GM11168 (cell line): ENCODE results near the gene OGFR.

Experiments
- in situ Hi-C: fragments of 300-500 bp; cut with MboI; formaldehyde crosslinking; loops from one replicate; pipeline ENCODE4 v1.12.0; 2022; ENCODE audit warnings: low sequenced_read_pairs; ENCODE audit not compliant: unreplicated experiment

The OGFR gene

DNA sequence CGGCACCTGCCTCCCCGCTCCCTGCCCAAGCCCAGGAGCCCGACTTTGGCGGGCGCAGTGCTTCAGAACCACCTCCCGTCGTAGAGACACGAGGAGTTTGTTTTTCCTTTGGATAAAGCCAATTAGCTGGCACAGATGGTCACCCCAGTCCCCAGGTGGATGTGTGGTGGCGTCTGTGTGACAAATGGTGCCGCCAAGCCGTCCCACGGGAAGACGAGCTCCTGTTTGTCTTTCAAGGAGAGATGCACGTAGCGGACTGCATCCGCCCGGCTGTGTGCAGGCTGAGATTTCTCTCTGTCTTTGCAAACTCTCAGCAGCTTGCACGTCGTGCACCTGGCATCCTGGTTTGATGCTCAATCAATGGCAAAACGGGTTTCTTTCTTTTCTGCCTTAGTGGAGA lies 24.4 kb upstream of the OGFR start:
- in situ Hi-C loops, result no loop called here

DNA sequence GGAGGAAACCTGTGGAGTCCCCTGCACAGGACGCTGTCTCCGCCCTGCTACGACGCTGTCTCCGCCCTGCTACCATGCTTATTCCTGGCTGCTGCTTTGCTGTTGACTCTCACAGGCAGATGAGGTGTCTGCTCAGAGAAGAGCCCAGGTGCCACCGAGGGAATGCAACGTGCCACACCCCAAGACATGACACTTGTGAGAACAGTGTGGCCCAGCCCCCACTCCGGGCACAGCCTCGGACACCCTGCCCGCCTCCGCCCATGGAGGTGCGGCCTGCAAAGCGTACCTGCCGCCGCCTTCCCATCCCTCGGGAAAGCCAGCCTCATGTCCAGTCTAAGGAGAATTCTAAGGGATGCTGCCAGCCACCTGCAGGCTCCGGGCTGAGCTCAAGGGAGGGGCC lies 23.9 kb upstream of the OGFR start:
- in situ Hi-C loops, result no loop called here

DNA sequence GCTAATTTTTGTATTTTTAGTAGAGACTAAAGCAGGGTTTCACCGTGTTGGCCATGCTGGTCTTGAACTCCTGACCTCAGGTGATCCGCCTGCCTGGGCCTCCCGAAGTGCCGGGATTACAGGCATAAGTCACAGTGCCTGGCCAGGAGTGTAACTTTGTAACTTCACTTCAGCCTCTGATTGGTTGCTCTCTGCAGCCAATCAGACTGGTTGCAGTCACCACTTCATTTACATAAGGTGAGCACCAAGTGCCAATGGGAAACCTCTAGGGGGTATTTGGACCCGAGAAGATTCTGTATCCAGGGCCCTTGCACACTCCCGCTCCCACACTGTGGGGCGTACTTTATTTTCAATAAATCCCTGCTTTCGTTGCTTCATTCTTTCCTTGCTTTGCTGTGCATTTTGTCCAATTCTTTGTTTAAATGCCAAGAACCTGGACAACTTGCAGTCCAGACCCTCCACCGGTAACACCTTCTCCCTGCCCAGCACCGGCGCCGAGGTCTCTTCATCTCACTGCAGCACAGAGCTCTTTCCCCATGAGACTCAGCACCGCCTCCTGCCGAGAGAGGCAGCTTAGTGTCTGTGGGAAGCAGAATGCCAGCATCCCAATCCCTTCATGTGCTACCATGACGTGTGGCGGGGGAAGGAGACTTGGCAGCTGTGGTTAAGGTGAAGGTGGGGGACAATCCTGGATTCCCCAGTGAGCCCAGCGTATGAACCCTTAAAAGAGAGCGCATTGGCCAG lies 22.3 kb upstream of the OGFR start:
- in situ Hi-C loops, result no loop called here

DNA sequence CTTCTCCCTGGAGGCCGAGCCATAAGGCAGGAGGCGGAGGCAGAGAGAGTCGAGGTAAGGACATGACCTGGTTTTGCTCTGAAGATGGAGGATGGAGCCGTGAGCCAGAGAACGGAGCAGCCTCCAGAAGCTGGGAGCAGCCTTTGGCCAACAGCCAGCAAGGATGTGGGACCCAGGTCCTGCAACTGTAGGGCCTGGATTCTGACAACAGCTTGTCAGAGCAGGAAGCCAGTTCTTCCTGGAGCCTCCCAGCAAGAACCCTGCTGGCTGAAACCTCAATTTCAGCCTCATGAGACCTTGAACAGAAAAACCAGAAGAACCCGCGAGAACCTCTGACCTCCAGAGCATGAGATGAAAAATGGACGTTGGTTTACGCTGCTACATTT lies 21.7 kb upstream of the OGFR start:
- in situ Hi-C loops, result no loop called here

DNA sequence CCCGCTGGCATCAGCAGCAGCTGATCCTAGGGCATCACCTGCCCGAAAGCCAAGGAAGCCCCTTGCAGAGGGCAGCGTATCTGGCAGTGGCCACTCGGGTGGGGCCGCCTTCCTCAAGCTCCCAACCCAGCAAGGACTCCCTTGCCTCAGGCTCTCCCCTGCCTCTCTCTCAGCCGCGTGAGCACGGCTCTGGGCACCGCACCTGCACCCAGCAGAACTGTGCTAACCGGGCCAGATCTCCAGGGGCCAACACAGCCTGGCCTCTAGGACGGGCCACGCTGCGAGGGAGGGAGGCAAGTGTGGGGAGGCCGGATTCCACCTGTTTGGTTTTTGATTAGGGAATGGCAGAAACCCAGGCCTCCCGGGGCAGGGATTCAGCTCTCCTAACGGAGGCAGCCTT lies 20.1 kb upstream of the OGFR start:
- in situ Hi-C loops, result no loop called here

DNA sequence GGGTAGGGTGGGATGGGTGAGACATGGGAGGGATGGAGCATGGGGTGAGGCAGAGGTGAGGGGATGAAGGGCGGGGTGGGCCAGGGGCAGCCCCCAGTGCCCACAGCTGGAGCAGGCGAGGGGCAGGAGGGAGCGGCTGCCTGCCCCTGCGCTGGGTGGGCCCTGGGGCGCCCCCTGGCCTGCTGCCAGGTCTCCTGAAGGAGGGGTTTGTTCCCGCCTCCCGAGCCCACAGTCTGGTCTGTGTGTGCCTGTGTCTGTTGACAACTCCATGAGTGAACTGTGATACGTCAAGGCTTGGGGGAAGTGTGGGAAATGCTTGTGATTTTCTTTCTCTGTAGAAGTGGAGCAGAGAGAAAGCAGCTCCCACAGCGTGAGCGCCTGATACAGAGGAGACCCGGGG lies 19.2 kb upstream of the OGFR start:
- in situ Hi-C loops, result no loop called here

DNA sequence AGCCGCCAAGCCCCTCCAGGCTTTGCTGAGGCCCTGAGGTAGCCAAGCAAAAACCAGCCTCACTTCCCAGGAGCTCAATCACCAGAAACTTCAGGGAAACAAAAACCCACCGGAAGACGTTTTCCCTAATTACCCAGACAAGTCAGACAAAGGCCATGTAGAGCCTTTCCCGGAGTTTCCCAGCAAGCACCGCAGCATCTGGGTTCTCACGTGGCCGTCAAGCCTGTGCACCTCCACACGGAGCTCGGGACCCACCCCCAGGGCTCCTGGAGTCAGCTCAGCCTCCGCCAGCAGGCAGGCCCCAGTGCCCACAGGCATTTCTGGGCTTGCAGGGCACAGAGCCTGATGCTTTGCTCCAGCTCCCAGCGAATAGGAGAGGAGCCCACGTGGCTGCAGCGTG lies 18.5 kb upstream of the OGFR start:
- in situ Hi-C loops, result no loop called here

DNA sequence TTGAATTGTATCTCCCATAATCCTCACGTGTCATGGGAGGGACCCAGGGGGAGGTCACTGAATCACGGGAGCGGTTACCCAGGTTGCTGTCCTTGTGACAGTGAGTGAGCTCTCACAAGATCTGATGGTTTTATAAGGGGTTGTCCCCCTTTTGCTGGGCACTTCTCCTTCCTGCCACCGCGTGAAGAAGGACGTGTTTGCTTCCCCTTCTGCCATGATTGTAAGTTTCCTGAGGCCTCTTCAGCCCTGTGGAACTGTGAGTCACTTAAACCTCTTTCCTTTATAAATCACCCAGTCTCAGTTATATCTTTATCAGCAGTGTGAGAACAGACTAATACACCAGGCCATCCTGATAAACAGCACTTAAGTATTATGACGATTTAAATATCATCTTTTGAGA lies 17.3 kb upstream of the OGFR start:
- in situ Hi-C loops, result no loop called here

DNA sequence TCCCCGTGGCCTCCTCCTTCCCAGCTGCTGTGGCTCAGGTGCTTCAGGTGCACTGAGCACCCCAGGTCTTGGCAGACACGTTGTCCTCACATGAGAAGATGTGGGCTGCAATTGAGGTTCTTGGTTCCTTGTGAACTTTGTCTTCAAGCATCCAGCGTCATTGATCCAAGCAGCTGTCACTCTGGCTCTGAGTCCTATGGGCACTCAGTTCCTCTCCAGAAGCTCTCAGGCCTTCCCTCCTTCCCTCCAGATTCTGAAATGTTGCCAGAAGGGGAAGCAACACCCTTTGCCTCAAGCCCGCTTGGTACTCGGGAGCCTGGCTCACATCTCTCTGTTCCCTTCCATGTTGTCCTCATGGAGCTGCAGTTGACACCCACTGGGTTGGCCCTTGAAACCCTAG lies 16.8 kb upstream of the OGFR start:
- in situ Hi-C loops, result no loop called here

DNA sequence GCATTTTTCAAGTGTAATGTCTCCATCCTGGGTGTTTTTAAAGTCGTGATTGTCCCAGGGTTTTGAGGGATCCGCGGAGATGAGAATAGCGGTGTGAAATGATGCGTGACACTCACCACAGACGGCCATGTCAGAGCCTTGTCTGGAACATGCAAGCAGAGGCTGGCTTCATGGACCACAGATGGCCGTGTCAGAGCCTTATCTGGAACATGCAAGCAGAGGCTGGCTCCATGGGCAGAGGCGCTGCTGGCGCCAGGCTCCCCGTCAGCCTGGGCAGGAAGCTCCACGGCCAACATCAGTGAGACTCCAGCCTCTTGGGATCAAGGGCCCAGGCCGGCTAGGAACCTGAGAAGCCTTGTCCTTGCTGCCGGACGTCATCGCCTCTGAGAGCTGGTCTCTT lies 16.0 kb upstream of the OGFR start:
- in situ Hi-C loops, result no loop called here

DNA sequence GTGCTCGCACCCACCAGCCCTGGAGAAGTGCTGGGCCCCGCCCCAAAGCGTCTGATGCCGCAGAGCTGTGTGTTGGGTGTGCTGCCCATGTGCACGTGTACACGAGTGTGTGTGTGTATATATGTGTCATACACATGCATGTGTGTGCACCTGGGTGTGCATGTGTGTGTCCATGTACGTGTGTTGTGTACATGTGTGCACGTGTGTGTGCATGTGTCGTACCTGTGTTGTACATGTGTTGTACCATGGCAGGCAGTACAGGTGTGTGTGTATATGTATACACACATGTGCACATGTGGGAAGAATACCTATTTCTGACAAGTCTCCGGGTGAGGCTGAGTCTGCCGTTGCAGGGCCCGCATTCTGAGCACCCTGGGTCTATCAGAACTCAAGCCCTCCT lies 14.6 kb upstream of the OGFR start:
- in situ Hi-C loops, result no loop called here

DNA sequence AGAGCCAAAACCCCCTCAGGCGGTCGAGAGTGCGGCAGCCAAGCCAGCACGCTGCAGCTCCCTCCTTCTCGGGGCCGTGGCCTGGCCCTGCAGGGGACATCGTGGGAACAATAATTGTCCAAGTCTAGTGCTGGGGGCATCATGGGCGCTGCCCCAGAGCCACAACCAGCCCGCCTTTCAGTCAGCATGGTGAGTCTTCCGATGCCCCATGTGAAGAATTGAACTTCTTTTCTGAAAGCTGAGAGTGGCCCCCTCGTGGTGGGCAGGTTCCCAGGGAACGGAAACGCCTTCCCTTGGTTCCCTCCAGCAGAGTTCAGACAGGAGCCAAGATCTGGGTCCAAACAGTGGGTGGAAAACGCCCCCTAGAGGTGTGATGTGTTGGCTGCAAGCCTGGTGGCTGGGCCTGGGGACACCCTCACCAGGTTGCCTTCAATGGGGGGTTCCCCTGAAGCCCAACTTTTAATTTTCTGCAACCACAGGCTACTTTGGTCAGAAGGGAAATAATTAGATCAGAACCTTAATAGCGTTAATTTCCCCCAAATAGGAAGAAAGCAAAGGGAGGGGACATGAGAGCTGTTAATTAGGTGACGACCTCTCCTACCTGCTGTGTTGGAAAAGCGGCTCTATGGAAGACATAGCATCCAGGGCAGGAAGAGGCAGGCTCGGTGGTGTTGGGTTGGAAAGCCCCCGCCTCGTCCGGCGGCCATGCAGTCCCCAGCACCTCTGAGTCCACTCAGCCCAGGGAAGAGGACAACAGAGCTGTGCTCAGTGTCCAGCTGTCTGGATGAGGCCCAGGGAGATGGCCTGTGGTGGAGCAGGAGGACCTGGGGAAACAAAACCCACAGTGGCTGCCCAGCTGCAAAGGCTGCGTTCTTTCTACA lies 13.1 kb upstream of the OGFR start:
- in situ Hi-C loops, result no loop called here

DNA sequence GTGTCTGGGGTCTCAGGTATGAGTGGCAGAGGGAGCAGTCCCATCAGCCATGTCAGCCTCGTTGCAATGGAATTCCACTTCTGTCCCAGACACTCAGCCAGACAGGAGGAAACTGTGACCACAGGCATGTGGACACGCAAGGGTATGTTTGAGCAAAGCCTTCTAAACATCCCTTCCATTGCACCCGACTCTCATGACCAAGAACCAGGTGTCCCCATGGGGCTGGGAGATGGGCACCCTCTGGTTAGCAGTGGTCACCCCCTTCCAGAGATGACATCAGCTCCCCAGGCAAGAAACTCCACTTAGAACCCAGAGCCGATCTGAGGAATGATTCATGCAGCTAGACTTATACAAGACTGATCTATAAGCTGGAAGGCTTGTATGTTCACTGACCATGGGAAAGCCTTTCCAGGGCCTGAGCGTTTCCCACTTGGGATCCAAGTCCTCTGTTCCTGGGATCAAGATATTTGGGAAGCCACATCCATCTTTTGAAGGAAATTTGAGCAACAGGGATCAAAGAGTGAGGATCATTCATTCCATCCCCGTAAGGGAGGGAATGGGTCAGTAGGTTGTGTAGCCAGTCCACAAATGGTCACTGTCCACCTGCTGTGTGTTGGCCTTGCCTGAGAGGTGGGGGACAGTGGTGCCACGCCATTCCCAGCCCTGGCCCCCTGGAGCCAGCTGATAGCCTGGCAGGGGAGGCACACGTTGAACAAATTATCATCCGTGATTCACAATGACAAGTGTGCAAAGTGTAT lies 12.3 kb upstream of the OGFR start:
- in situ Hi-C loops, result no loop called here

DNA sequence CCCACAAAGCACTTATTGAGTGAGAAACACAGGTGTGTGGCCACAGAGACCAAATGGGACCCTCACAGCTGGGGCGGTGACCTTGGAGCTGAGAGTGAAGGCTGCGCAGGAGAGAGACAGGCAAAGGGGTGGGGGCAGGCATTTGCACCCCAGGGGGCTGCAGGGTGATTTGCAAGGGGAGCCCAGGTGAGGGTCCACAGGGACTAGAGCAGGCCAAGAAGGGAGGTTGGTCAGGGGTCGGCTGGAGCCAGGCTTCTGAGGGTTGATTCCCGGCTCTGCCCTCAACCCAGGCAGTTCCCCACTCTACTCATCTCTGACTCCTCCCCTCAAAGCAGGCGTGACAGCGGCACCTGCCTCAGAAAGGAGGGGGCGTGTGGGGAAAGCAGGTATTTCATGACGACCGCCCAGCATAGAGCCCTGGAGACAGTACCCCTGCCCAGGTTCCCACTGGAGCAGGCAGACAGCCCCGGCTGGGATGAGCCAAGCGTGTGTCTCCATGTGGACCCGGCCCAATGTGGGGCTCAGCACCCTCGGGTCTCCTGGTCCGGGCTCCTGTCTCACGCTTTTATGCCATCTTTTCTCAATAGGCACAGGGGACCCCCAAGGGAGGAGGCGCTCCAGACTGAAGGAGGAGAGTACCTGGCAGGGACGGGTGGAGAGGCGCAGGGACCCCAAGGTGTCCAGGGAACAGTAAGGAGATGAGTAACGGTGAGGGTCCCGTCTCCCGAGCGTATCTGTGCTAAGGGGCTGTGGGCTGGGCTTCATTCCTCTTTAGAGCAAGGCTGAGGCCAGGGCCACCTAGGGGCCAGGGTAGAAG lies 11.5 kb upstream of the OGFR start:
- in situ Hi-C loops, result no loop called here

DNA sequence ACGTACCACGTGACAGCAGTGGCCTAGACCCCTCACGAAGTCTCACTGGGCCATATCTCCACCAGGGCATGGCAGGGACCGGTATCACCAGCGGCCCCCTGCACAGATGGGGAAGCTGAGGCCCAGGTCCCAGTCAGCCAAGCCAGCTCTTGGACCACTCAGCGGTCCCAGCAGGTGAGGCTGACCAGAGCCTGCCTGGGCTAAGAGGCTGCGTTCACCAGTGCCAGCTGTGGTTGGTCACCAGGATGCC lies 11.0 kb upstream of the OGFR start:
- in situ Hi-C loops, result no loop called here

DNA sequence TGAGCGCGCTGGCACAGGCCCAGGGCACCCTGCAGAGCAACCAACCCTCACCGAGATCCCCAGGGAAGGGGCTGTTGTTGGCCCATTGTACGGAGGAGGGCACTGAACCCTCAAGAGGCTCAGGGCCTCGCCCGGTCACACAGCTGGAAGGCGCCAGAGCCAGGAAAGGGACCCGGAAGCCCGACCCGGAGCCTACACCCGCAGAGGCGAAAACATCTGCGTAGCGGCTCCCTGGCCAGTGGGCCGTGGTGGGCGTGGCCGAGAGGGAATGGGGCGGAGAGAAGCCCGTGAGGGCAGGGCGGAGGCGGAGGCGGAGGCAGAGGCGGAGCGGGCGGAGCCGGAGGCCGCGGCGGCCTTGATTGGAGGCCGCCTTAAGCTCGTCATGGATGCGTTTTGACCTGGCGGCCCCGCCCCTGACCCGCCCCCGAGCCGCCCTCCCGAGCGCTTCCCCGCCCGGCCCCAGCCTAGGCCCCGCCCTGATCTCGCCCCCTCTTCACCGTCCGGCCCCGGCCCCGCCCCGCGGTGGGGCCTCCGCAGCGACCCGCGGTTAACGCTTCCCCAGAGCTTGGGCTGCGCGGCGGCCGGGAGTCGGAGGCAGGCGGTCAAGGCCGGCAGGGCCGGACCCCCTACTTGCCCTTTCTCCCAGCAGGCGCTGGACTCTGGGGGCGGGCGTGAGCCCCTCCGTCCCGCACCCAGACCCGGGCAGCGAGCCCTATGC lies 10.5 kb upstream of the OGFR start:
- in situ Hi-C loops, result no loop called here

DNA sequence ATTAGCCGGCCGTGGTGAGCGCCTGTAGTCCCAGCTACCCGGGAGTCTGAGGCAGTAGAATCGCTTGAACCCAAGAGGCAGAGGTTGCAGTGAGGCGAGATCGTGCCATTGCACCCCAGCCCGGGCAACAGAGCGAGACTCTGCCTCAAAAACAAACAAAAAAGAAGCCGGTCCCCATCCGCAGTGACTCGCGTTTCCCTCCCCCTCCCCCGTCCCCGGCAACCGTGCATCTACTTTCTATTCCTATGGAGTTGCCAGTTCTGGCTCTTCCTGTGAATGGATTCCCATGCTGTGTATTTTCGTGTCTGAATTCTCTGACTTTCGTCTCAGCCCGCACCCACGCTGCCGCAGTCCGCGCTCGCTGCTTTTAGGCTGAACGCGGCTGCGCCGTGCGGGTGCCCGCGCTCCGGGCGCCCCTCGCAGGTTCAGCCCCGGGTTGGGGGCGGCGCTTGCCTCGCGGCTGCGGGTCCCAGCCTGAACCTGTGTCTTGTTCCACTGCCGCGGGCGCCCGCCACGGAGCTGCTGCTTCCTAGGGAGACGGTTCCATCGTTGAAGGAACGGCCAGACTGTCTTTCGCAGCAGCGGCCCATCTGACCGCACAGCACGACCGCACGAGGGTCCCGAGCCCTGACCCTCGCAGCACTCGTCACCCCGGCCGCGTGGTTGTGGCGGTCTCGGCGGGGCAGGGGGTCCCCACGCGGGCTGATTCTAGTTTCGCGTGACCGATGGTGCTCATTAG lies 9.4 kb upstream of the OGFR start:
- in situ Hi-C loops, result no loop called here

DNA sequence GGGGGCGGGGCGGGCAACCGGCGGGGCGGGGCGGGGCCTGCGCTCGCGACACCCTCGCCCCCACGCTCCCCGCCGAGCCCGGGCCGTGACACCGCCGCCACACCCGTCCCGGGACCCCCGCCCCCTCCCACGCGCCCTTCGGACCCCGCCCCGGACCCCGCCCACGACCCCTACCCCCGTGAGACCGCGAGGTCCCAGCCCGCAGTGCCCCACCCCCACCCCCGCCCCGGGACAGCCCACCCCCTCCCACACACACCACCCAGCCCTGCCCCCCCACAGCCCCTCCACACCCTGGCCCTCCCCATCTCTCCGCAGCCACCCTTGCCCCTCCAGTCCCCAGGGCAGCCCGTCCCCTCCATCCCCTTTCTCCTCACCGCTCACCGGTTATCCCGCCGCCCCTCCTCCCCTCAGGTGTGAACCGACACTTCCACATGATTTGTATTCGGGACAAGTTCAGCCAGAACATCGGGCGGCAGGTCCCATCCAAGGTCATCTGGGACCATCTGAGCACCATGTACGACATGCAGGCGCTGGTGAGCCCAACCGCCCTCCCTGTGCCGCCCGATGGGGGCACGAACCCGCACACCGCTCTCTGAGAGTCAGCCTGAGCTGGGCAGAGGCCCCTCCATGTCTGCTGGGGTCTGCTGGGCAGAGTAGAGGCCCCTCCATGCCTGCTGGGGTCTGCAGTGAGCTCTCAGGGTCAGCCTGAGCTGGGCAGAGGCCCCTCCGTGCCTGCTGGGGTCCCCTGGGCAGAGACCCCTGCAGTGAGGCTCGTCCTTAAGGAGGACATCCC lies 7.7 kb upstream of the OGFR start:
- in situ Hi-C loops, result no loop called here
